Hepatocyte (in vitro differentiated cells): ENCODE results near the gene LGALS7B. TPM values are rescaled to one million over a fixed set of nuclear protein-coding genes. Genes with fewer than 3 reads are reported as not detected.

Experiments
- DNase-seq: peaks from one replicate; pipeline ENCODE4 v3.0.0-alpha.2; 2016; ENCODE audit warnings: low spot score
- H2AFZ ChIP-seq: fragments of 200-600 bp; sonication (generic); 2 replicates; pipeline ENCODE4 v1.6.0; 2016; ENCODE audit warnings: antibody characterized with exemption, mild to moderate bottlenecking
- H3K27ac ChIP-seq: fragments of 200-600 bp; sonication (generic); 2 replicates; pipeline ENCODE4 v1.5.1; 2016; ENCODE audit warnings: mild to moderate bottlenecking
- H3K27me3 ChIP-seq: fragments of 200-600 bp; sonication (generic); 2 replicates; pipeline ENCODE4 v1.6.1; 2016
- H3K36me3 ChIP-seq: fragments of 200-600 bp; sonication (generic); replicated peaks from 2 replicates; pipeline ENCODE4 v1.5.1; 2016; ENCODE audit warnings: low read depth; ENCODE audit not compliant: insufficient read depth
- H3K4me1 ChIP-seq: fragments of 200-600 bp; sonication (generic); 2 replicates; pipeline ENCODE4 v1.5.1; 2016; ENCODE audit warnings: mild to moderate bottlenecking, moderate library complexity; ENCODE audit not compliant: insufficient read depth
- H3K4me2 ChIP-seq: fragments of 200-600 bp; sonication (generic); 2 replicates; pipeline ENCODE4 v1.6.0; 2016
- H3K4me3 ChIP-seq: fragments of 200-600 bp; sonication (generic); 2 replicates; pipeline ENCODE4 v1.5.1; 2016; ENCODE audit warnings: mild to moderate bottlenecking
- H3K79me2 ChIP-seq: fragments of 200-600 bp; sonication (generic); 2 replicates; pipeline ENCODE4 v1.6.0; 2017; ENCODE audit warnings: mild to moderate bottlenecking
- H3K9me2 ChIP-seq: fragments of 200-600 bp; sonication (generic); replicated peaks from 2 replicates; pipeline ENCODE4 v1.6.0; 2017; ENCODE audit warnings: mild to moderate bottlenecking; ENCODE audit not compliant: insufficient read depth
- H3K9me3 ChIP-seq: fragments of 200-600 bp; sonication (generic); 2 replicates; pipeline ENCODE4 v1.5.1; 2016; ENCODE audit warnings: low read depth, mild to moderate bottlenecking
- H4K20me1 ChIP-seq: fragments of 200-600 bp; sonication (generic); 2 replicates; pipeline ENCODE4 v1.6.0; 2016; ENCODE audit warnings: mild to moderate bottlenecking; ENCODE audit not compliant: insufficient read depth, poor library complexity, severe bottlenecking
- CTCF ChIP-seq: fragments of 200-600 bp; sonication (generic); IDR thresholded peaks from 2 replicates; pipeline ENCODE4 v1.5.1; 2016; ENCODE audit warnings: antibody characterized with exemption, mild to moderate bottlenecking; ENCODE audit not compliant: poor library complexity
- EZH2 ChIP-seq: fragments of 200-600 bp; sonication (generic); IDR thresholded peaks from 2 replicates; pipeline ENCODE4 v1.6.1; 2016; ENCODE audit warnings: antibody characterized with exemption, mild to moderate bottlenecking, borderline replicate concordance
- EZH2phosphoT487 ChIP-seq: fragments of 200-600 bp; sonication (generic); IDR thresholded peaks from one replicate; pipeline ENCODE4 v1.6.1; 2018; ENCODE audit warnings: antibody characterized with exemption, mild to moderate bottlenecking, low read depth, moderate library complexity; ENCODE audit not compliant: unreplicated experiment, severe bottlenecking
- WGBS: methylation state at CpG from one replicate; pipeline ENCODE4 v1.1.6; 2016; ENCODE audit warnings: low lambda C conversion rate; ENCODE audit errors: missing lambda C conversion rate; 5-methylcytosine and 5-hydroxymethylcytosine counted together
- polyA plus RNA-seq: library from polyadenylated mRNA; unstranded; fragments of >200 nt; fragmentation: Nextera tagmentation; extraction: Ambion mirVana; gene quantifications from 2 replicates; pipeline ENCODE4 v1.2.1, GENCODE V29; 2016
- total RNA-seq: library from RNA; depleted of rRNA; stranded (reverse); fragments of >200 nt; gene quantifications from 2 replicates; pipeline ENCODE4 v1.2.3, GENCODE V29; 2014

Gene LGALS7B
- total and polyA plus RNA-seq, 2 experiments from 2014 or later = not detected

- no peaks in the 10 kb centered on the region for H3K9me2 ChIP-seq
- peaks cover 7% of the 10 kb centered on the region for H3K79me2 ChIP-seq
- WGBS = 90% methylated on average over 34 of the region's 34 CpGs
- H3K4me3 ChIP-seq = no peak overlapping the region
- H3K4me1 ChIP-seq = peaks cover 22% of the 10 kb centered on the region
- H2AFZ ChIP-seq = no peak overlapping the region
- peak; percentile 64 for DNase-seq
- TF ChIP-seq EZH2phosphoT487 (no peak), EZH2 (no peak), CTCF (no peak)
- H3K27me3 ChIP-seq = no peaks in the 10 kb centered on the region
- H3K36me3 ChIP-seq = no peaks in the 10 kb centered on the region
- H3K27ac ChIP-seq = peak overlapping the region; percentile 88
- H3K4me2 ChIP-seq = no peak overlapping the region
- H3K9me3 ChIP-seq = no peaks in the 10 kb centered on the region
- no peaks in the 10 kb centered on the region for H4K20me1 ChIP-seq
Measured at GRCh38 chr19:38815059-38816001, 26.3 kb downstream of the LGALS7B start.

GRCh38 chr19:38816131-38816750 is 27.2 kb downstream of the LGALS7B start:
- Histone ChIP-seq H3K4me3 (no peak overlapping the region), H3K79me2 (peaks cover 6% of the 10 kb centered on the region), H3K27ac (peak overlapping the region; percentile 88), H2AFZ (no peak overlapping the region), H3K9me2 (no peaks in the 10 kb centered on the region), H4K20me1 (no peaks in the 10 kb centered on the region), H3K27me3 (no peaks in the 10 kb centered on the region), H3K4me2 (no peak overlapping the region), H3K4me1 (peaks cover 29% of the 10 kb centered on the region), H3K9me3 (no peaks in the 10 kb centered on the region), H3K36me3 (no peaks in the 10 kb centered on the region)
- DNase-seq = no peak
- WGBS = 95% methylated on average over 18 of the region's 18 CpGs
- TF ChIP-seq EZH2phosphoT487 (no peak), CTCF (no peak), EZH2 (no peak)

DNA sequence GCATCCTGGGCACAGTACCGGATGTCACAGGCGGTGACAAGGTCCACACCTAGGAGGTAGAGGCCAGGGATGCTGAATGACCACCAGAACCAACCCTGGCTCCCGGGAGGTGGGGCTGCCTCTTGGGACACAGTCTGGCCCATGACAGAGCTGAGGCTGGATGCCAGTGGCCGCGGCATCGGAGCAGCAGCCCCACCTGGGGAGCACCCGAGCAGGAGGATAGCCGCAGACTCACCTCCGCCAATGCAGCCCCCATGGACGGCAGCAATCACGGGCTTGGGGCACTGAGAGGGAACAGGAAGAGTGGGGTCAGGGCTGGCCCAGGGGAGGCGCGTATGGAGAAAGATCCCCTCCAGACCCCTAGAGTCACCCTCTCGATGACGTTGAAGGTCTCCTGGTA is 28.1 kb downstream of the LGALS7B start:
- TF ChIP-seq CTCF = no peak
- TF ChIP-seq EZH2phosphoT487 = no peak
- TF ChIP-seq EZH2 = no peak

More for the DNA sequence above, 28.1 kb downstream of the LGALS7B start:
- Histone ChIP-seq H3K79me2 (peaks cover 4% of the 10 kb centered on the region), H3K4me1 (peaks cover 29% of the 10 kb centered on the region), H3K4me2 (no peak overlapping the region), H3K36me3 (no peaks in the 10 kb centered on the region), H2AFZ (no peak overlapping the region), H3K9me2 (no peaks in the 10 kb centered on the region), H3K27ac (peak overlapping the region; percentile 88), H4K20me1 (no peaks in the 10 kb centered on the region), H3K9me3 (no peaks in the 10 kb centered on the region), H3K27me3 (no peaks in the 10 kb centered on the region), H3K4me3 (no peak overlapping the region)
- WGBS = 97% methylated on average over 15 of the region's 15 CpGs
- no peak for DNase-seq
